GM19467 (cell line): ENCODE measurements around the gene PPIF.
A peak's percentile ranks its signal among the peaks of the same experiment; 100 is the strongest.

Experiments
- ATAC-seq: cut with Tn5 transposase; IDR thresholded peaks from one replicate; pipeline ENCODE4 v1.9.1; 2021; ENCODE audit warnings: mild to moderate bottlenecking, moderate library complexity; ENCODE audit not compliant: unreplicated experiment

PPIF gene

GRCh38 chr10:79313320-79313719 lies 33.9 kb upstream of the PPIF start:
- ATAC-seq: no peak

- ATAC-seq: no peak
Measured at GRCh38 chr10:79313911-79314439, 33.3 kb upstream of the PPIF start.

- no peak for ATAC-seq
Measured at GRCh38 chr10:79314761-79315601, 32.3 kb upstream of the PPIF start.

GRCh38 chr10:79315602-79315920 lies 31.7 kb upstream of the PPIF start:
- ATAC-seq: no peak

GRCh38 chr10:79316671-79317431 lies 30.4 kb upstream of the PPIF start:
- ATAC-seq: peak; percentile 66

GRCh38 chr10:79318369-79318768 lies 28.9 kb upstream of the PPIF start:
- no peak for ATAC-seq

GRCh38 chr10:79319115-79319771 lies 28.0 kb upstream of the PPIF start:
- no peak for ATAC-seq

GRCh38 chr10:79320316-79320715 lies 27.0 kb upstream of the PPIF start:
- ATAC-seq: no peak

- ATAC-seq: no peak
Measured at GRCh38 chr10:79320820-79321493, 26.3 kb upstream of the PPIF start.

GRCh38 chr10:79321494-79321882 lies 25.8 kb upstream of the PPIF start:
- ATAC-seq: no peak

GRCh38 chr10:79321951-79322350 lies 25.3 kb upstream of the PPIF start:
- ATAC-seq: no peak

- peak; percentile 57 for ATAC-seq
Measured at GRCh38 chr10:79322616-79323543, 24.4 kb upstream of the PPIF start.

- ATAC-seq: no peak
Measured at GRCh38 chr10:79323602-79324001, 23.7 kb upstream of the PPIF start.

GRCh38 chr10:79324032-79324695 lies 23.1 kb upstream of the PPIF start:
- no peak for ATAC-seq

GRCh38 chr10:79326361-79327089 lies 20.7 kb upstream of the PPIF start:
- no peak for ATAC-seq

GRCh38 chr10:79327090-79327457 lies 20.2 kb upstream of the PPIF start:
- peak; percentile 33 for ATAC-seq

GRCh38 chr10:79328147-79328701 lies 19.0 kb upstream of the PPIF start:
- ATAC-seq: no peak

GRCh38 chr10:79328737-79329504 lies 18.3 kb upstream of the PPIF start:
- no peak for ATAC-seq
